ENCODE data around the gene PAQR4. TPM values are rescaled to one million over a fixed set of nuclear protein-coding genes. Genes with fewer than 3 reads are reported as not detected.
A peak's percentile ranks its signal among the peaks of the same experiment; 100 is the strongest.
"Not testable (repeated sequence)": the region's sequence is repeated elsewhere in the genome, so short reads cannot be mapped to it uniquely, and the experiment has no call there.

The PAQR4 gene
- total and polyA plus RNA-seq, 8 donors: 9.5 to 20.1 (median 15.4) TPM

- H3K27ac ChIP-seq: no peak overlapping the region
- TF ChIP-seq CTCF (IDR thresholded peaks at IDR 0.05): no peak
- ATAC-seq (no peak), DNase-seq (no peak)
- H3K9me3 ChIP-seq: no peaks in the 10 kb centered on the region
- peaks cover 0 to 11% of the 10 kb centered on the region in 2 donors for H3K4me1 ChIP-seq
- H3K4me3 ChIP-seq: no peak overlapping the region
- no peaks in the 10 kb centered on the region for H3K27me3 ChIP-seq
- H3K36me3 ChIP-seq: peaks cover 0 to 40% of the 10 kb centered on the region in 2 donors
- intact Hi-C loops (cut with DNase I): loop anchor here in 1 of 2 donors (10.0 kb wide), 1 partner anchor 54 kb away; no protein-coding TSS in a partner anchor
Observed at GRCh38 chr16:2928796-2929195, 40.4 kb upstream of the PAQR4 start.

- intact Hi-C loops (cut with DNase I): loop anchor here in 1 of 2 donors (10.0 kb wide), 1 partner anchor 55 kb away; no protein-coding TSS in a partner anchor
- no peaks in the 10 kb centered on the region for H3K9me3 ChIP-seq
- DNase-seq (peak in 1 of 4 donors; percentile 62), ATAC-seq (no peak)
- no peak overlapping the region for H3K4me3 ChIP-seq
- no peak for TF ChIP-seq CTCF (IDR thresholded peaks at IDR 0.05)
- H3K27me3 ChIP-seq: no peaks in the 10 kb centered on the region
- H3K27ac ChIP-seq: no peak overlapping the region
- peaks cover 0 to 11% of the 10 kb centered on the region in 2 donors for H3K4me1 ChIP-seq
- peaks cover 0 to 47% of the 10 kb centered on the region in 2 donors for H3K36me3 ChIP-seq
Observed at GRCh38 chr16:2929693-2930092, 39.5 kb upstream of the PAQR4 start.

GRCh38 chr16:2930236-2930635 lies 38.9 kb upstream of the PAQR4 start:
- intact Hi-C loops (cut with DNase I): no loop called here
- H3K4me3 ChIP-seq: no peak overlapping the region
- H3K27me3 ChIP-seq: no peaks in the 10 kb centered on the region

GRCh38 chr16:2931231-2931914 lies 37.8 kb upstream of the PAQR4 start:
- Histone ChIP-seq H3K4me1 (peaks cover 0 to 11% of the 10 kb centered on the region in 2 donors), H3K36me3 (peaks cover 0 to 61% of the 10 kb centered on the region in 2 donors)
- ATAC-seq; H3K9me3 ChIP-seq; intact Hi-C loops (cut with DNase I); H3K4me3 ChIP-seq; H3K27me3 ChIP-seq; H3K27ac ChIP-seq; DNase-seq: not testable (repeated sequence)

More at GRCh38 chr16:2930236-2930635, 38.9 kb upstream of the PAQR4 start:
- DNase-seq (no peak), ATAC-seq (no peak)
- Histone ChIP-seq H3K4me1 (peaks cover 0 to 11% of the 10 kb centered on the region in 2 donors), H3K9me3 (no peaks in the 10 kb centered on the region), H3K36me3 (peaks cover 0 to 50% of the 10 kb centered on the region in 2 donors), H3K27ac (no peak overlapping the region)
- no peak for TF ChIP-seq CTCF (IDR thresholded peaks at IDR 0.05)

- ATAC-seq (no peak), DNase-seq (no peak)
- no peaks in the 10 kb centered on the region for H3K4me1 ChIP-seq
- H3K27ac ChIP-seq: no peak overlapping the region
- H3K4me3 ChIP-seq: no peak overlapping the region
- intact Hi-C loops (cut with DNase I): no loop called here
- no peak for TF ChIP-seq CTCF (IDR thresholded peaks at IDR 0.05)
- H3K9me3 ChIP-seq: no peaks in the 10 kb centered on the region
- H3K36me3 ChIP-seq: peaks cover 0 to 79% of the 10 kb centered on the region in 2 donors
- no peaks in the 10 kb centered on the region for H3K27me3 ChIP-seq
Observed at GRCh38 chr16:2933136-2933535, 36.0 kb upstream of the PAQR4 start.
